ENCODE measurements around the gene TTC21B.
"Not testable (repeated sequence)": the region's sequence is repeated elsewhere in the genome, so short reads cannot be mapped to it uniquely, and the experiment has no call there.

TTC21B gene

GRCh38 chr2:165870346-165870745 lies 83.2 kb downstream of the TTC21B start:
- TF ChIP-seq CTCF (IDR thresholded peaks at IDR 0.05) = no peak
- Histone ChIP-seq H3K27me3 (ENCODE audit: control insufficient read depth, insufficient read depth, low read length) (no peaks in the 10 kb centered on the region), H3K9ac (no peak overlapping the region), H3K4me1 (no peaks in the 10 kb centered on the region), H2AFZ (no peak overlapping the region), H3K27ac (no peak overlapping the region), H3K79me2 (no peaks in the 10 kb centered on the region), H3K4me3 (ENCODE audit: low read depth, low read length) (no peak overlapping the region), H3K9me3 (ENCODE audit: control insufficient read depth, low read length) (no peaks in the 10 kb centered on the region), H3K4me2 (ENCODE audit: low read length) (no peak overlapping the region), H3K36me3 (ENCODE audit: control insufficient read depth, insufficient read depth, low read length) (no peaks in the 10 kb centered on the region)

DNA sequence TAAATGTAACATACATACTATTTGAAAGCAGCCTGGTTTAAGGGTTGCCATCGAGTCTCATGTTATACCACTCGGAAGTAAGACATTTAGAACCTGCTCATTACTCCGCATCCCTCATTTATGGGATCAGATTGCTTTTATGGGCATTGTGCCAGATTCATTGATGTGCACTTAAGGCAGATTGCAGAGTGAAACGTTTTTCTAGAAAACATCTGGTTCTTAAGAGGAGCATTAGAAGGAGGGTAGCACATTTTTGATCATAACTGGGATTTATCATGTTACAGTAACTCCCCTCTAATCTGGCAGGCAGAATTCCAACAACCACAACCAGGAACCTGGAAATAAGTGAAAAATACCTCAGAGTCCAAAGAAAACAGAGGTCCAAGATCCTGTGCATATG lies 85.4 kb downstream of the TTC21B start:
- TF ChIP-seq CTCF (IDR thresholded peaks at IDR 0.05) = no peak
- Histone ChIP-seq H3K79me2 (no peaks in the 10 kb centered on the region), H3K4me1 (no peaks in the 10 kb centered on the region), H3K9ac (no peak overlapping the region), H3K4me3 (ENCODE audit: low read depth, low read length) (no peak overlapping the region), H2AFZ (no peak overlapping the region), H3K4me2 (ENCODE audit: low read length) (no peak overlapping the region), H3K27me3 (ENCODE audit: control insufficient read depth, insufficient read depth, low read length) (no peaks in the 10 kb centered on the region), H3K36me3 (ENCODE audit: control insufficient read depth, insufficient read depth, low read length) (no peaks in the 10 kb centered on the region), H3K9me3 (ENCODE audit: control insufficient read depth, low read length) (no peaks in the 10 kb centered on the region), H3K27ac (no peak overlapping the region)

GRCh38 chr2:165864296-165864695 lies 89.3 kb downstream of the TTC21B start:
- H3K4me1 ChIP-seq = no peaks in the 10 kb centered on the region
- no peak overlapping the region for H3K9ac ChIP-seq
- no peaks in the 10 kb centered on the region for H3K9me3 ChIP-seq (ENCODE audit: control insufficient read depth, low read length)
- no peak overlapping the region for H3K27ac ChIP-seq
- no peak for TF ChIP-seq CTCF (IDR thresholded peaks at IDR 0.05)
- H3K27me3 ChIP-seq (ENCODE audit: control insufficient read depth, insufficient read depth, low read length) = no peaks in the 10 kb centered on the region
- no peaks in the 10 kb centered on the region for H3K36me3 ChIP-seq (ENCODE audit: control insufficient read depth, insufficient read depth, low read length)
- H3K4me3 ChIP-seq (ENCODE audit: low read depth, low read length) = no peak overlapping the region
- no peaks in the 10 kb centered on the region for H3K79me2 ChIP-seq
- no peak overlapping the region for H3K4me2 ChIP-seq (ENCODE audit: low read length)
- H2AFZ ChIP-seq = no peak overlapping the region

DNA sequence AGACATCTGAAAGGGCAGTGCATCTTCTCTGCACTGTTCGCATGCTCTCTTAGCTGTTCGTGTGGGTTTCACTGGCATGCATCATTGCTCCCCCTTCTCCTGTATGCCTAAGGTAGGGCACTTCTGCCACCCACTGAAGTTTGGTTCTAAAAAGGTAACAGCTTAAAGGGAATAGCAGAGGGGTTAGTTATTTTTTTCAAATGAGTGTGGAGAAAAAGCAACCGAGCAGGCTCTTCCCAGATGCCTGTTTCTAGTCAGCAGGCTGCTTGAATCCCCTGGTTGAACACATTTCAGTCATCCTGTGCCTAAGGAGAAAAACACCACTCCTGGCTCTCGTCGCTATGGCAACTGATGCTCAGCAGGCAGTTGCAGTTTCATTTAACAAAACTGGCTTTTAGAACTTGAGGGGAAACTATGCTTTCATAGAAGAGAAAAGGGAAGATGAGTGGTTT lies 89.7 kb downstream of the TTC21B start:
- H3K36me3 ChIP-seq (ENCODE audit: control insufficient read depth, insufficient read depth, low read length) = no peaks in the 10 kb centered on the region
- H3K27me3 ChIP-seq (ENCODE audit: control insufficient read depth, insufficient read depth, low read length) = no peaks in the 10 kb centered on the region
- H3K9ac ChIP-seq = no peak overlapping the region
- TF ChIP-seq CTCF (IDR thresholded peaks at IDR 0.05) = no peak
- H2AFZ ChIP-seq = no peak overlapping the region
- no peaks in the 10 kb centered on the region for H3K79me2 ChIP-seq
- H3K4me1 ChIP-seq = no peaks in the 10 kb centered on the region
- no peak overlapping the region for H3K4me2 ChIP-seq (ENCODE audit: low read length)
- H3K4me3 ChIP-seq (ENCODE audit: low read depth, low read length) = no peak overlapping the region
- H3K9me3 ChIP-seq (ENCODE audit: control insufficient read depth, low read length) = no peaks in the 10 kb centered on the region
- H3K27ac ChIP-seq = no peak overlapping the region

DNA sequence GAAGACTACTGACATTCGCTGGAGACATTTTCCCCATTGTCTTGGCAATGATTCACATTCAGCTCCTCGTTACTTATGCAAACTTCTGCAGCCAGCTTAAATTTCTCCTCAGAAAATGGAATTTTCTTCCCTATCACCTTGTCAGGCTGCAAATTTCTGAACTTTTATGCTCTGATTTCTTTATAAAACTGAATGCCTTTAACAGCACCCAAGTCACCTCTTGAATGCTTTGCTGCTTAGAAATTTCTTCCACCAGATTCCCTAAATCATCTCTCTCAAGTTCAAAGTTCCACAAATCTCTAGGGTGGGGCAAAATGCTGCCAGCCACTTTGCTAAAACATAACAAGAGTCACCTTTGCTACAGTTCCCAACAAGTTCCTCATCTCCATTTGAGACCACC lies 92.5 kb downstream of the TTC21B start:
- H3K36me3 ChIP-seq (ENCODE audit: control insufficient read depth, insufficient read depth, low read length); H2AFZ ChIP-seq; H3K9me3 ChIP-seq (ENCODE audit: control insufficient read depth, low read length): not testable (repeated sequence)

DNA sequence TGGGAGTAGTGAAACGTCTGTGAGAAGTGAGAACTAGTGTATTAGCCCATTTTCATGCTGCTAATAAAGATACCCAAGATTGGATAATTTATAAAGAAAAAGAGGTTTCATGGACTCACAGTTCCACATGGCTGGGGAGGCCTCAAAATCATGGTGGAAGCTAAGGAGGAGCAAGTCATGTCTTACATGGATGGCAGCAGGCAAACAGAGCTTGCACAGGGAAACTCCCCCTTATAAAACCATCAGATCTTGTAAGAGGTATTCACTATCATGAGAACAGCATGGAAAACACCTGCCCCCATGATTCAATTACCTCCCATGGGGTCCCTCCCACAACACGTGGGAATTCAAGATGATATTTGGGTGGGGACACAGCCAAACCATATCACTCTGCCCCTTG lies 93.9 kb downstream of the TTC21B start:
- not testable (repeated sequence) for H3K27ac ChIP-seq; H3K4me3 ChIP-seq (ENCODE audit: low read depth, low read length); H3K27me3 ChIP-seq (ENCODE audit: control insufficient read depth, insufficient read depth, low read length); H3K4me2 ChIP-seq (ENCODE audit: low read length); H3K9ac ChIP-seq; H3K9me3 ChIP-seq (ENCODE audit: control insufficient read depth, low read length); H2AFZ ChIP-seq; H3K4me1 ChIP-seq; H3K36me3 ChIP-seq (ENCODE audit: control insufficient read depth, insufficient read depth, low read length); H3K79me2 ChIP-seq

More for the DNA sequence above, 92.5 kb downstream of the TTC21B start:
- H3K79me2 ChIP-seq; H3K27me3 ChIP-seq (ENCODE audit: control insufficient read depth, insufficient read depth, low read length); H3K4me3 ChIP-seq (ENCODE audit: low read depth, low read length); H3K4me2 ChIP-seq (ENCODE audit: low read length); H3K4me1 ChIP-seq; H3K9ac ChIP-seq; H3K27ac ChIP-seq: not testable (repeated sequence)

Measured in parathyroid adenoma (tissue), 2 donors.